ENCODE measurements around the gene MTARC2. TPM values are rescaled to one million over a fixed set of nuclear protein-coding genes. Genes with fewer than 3 reads are reported as not detected.

MTARC2 gene
- total RNA-seq, 1 donor, result 2.0 TPM

GRCh38 chr1:220703305-220703704, 44.8 kb upstream of the MTARC2 start:
- TF ChIP-seq CTCF (IDR thresholded peaks at IDR 0.05; ENCODE audit: insufficient read depth, low read length), result no peak
- H3K4me3 ChIP-seq (ENCODE audit: low read depth, low read length), result no peak overlapping the region
- no peak for DNase-seq (ENCODE audit: low read depth)

GRCh38 chr1:220705782-220706181, 42.3 kb upstream of the MTARC2 start:
- no peak for TF ChIP-seq CTCF (IDR thresholded peaks at IDR 0.05; ENCODE audit: insufficient read depth, low read length)
- no peak overlapping the region for H3K4me3 ChIP-seq (ENCODE audit: low read depth, low read length)
- no peak for DNase-seq (ENCODE audit: low read depth)

- no peak for DNase-seq (ENCODE audit: low read depth)
- H3K4me3 ChIP-seq (ENCODE audit: low read depth, low read length), result no peak overlapping the region
- TF ChIP-seq CTCF (IDR thresholded peaks at IDR 0.05; ENCODE audit: insufficient read depth, low read length), result no peak
These were observed 41.6 kb upstream of the MTARC2 start for GRCh38 chr1:220706480-220706879.

- DNase-seq (ENCODE audit: low read depth), result no peak
- no peak for TF ChIP-seq CTCF (IDR thresholded peaks at IDR 0.05; ENCODE audit: insufficient read depth, low read length)
- H3K4me3 ChIP-seq (ENCODE audit: low read depth, low read length), result no peak overlapping the region
These were observed 41.0 kb upstream of the MTARC2 start for GRCh38 chr1:220707160-220707559.

- no peak overlapping the region for H3K4me3 ChIP-seq (ENCODE audit: low read depth, low read length)
- TF ChIP-seq CTCF (IDR thresholded peaks at IDR 0.05; ENCODE audit: insufficient read depth, low read length), result no peak
- DNase-seq (ENCODE audit: low read depth), result no peak
These were observed 39.9 kb upstream of the MTARC2 start for GRCh38 chr1:220708244-220708643.

- TF ChIP-seq CTCF (IDR thresholded peaks at IDR 0.05; ENCODE audit: insufficient read depth, low read length), result no peak
- H3K4me3 ChIP-seq (ENCODE audit: low read depth, low read length), result no peak overlapping the region
- no peak for DNase-seq (ENCODE audit: low read depth)
These were observed 39.0 kb upstream of the MTARC2 start for GRCh38 chr1:220708936-220709801.
